ENCODE measurements around the gene MAP4K2.

DNA sequence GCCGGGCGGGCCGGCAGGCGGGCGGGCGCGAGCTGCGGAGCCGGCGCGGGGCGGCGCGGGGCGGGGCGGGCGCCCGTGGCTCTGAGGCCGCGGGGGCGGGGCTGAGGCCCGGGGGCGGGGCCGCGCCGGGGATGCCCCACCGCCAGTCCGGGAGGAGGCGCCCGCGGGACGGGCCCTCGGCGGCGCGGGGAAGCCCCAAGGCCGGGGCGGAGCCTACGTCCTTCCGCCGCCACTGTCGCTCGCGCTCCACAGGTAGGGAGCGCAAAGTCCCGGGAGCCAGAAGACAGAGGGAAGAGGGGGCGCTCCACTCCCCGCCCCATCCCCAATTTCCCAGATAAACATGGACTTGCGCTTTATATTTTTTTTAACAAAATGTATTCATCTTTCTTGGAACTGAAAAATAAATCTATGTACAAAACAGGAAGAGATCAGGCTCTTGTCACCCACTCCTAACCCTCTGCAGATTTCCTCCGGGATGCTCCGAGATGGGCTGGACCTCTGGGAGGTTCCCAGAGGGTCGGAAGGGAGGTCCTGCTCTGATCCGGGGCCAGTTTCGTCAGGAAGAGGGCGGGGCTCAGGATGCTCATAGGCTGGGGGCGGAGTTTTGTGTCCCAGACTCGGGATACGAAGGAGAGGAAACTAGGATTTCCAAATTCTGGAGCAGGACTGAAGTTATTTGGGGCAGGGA, at the start of gene MAP4K2:
- TF ChIP-seq CTCF (conservative IDR thresholded peaks at IDR 0.05) (peak; percentile 47; the same call in 1 of the 2 replicates), EZH2 (IDR thresholded peaks at IDR 0.05; ENCODE audit: low read depth) (no peak)
